ENCODE results near the gene KRCC1.

DNA sequence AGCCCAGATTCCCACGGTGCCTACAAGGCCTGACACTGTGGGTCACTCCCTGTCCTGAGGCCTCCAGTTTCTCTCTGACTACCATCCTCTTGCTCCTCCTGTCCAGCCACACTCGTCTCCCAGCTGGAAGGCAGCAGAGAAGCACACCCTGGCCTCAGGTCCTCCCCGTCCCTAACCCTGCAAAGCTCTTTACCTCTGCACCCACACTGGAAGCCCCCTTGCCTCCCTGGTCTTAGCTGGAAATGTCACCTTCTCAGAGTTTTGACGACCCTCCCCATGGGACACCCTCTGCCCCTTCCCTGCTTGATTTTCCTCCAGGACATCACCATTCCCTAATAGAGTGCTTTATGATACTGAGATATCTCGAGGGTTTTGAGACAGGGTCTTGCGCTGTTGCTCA, 49.8 kb downstream of the KRCC1 start:
- TF ChIP-seq EZH2 (IDR thresholded peaks at IDR 0.05; ENCODE audit: low read depth, unreplicated experiment), result no peak
- TF ChIP-seq, protein P1, sequence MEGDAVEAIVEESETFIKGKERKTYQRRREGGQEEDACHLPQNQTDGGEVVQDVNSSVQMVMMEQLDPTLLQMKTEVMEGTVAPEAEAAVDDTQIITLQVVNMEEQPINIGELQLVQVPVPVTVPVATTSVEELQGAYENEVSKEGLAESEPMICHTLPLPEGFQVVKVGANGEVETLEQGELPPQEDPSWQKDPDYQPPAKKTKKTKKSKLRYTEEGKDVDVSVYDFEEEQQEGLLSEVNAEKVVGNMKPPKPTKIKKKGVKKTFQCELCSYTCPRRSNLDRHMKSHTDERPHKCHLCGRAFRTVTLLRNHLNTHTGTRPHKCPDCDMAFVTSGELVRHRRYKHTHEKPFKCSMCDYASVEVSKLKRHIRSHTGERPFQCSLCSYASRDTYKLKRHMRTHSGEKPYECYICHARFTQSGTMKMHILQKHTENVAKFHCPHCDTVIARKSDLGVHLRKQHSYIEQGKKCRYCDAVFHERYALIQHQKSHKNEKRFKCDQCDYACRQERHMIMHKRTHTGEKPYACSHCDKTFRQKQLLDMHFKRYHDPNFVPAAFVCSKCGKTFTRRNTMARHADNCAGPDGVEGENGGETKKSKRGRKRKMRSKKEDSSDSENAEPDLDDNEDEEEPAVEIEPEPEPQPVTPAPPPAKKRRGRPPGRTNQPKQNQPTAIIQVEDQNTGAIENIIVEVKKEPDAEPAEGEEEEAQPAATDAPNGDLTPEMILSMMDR (conservative IDR thresholded peaks at IDR 0.05; ENCODE audit: low read depth in 2 of 2), result no peak
- TF ChIP-seq POLR2AphosphoS5 (IDR thresholded peaks at IDR 0.05; ENCODE audit: low read depth), result no peak
- TF ChIP-seq NANOG (IDR thresholded peaks at IDR 0.05; ENCODE audit: borderline replicate concordance), result no peak
- TF ChIP-seq EZH2phosphoT487 (IDR thresholded peaks at IDR 0.05; ENCODE audit: unreplicated experiment), result no peak
- no peak for TF ChIP-seq ZNF114 (CRISPR knock-in tag; IDR thresholded peaks at IDR 0.05)
- TF ChIP-seq, protein P2, sequence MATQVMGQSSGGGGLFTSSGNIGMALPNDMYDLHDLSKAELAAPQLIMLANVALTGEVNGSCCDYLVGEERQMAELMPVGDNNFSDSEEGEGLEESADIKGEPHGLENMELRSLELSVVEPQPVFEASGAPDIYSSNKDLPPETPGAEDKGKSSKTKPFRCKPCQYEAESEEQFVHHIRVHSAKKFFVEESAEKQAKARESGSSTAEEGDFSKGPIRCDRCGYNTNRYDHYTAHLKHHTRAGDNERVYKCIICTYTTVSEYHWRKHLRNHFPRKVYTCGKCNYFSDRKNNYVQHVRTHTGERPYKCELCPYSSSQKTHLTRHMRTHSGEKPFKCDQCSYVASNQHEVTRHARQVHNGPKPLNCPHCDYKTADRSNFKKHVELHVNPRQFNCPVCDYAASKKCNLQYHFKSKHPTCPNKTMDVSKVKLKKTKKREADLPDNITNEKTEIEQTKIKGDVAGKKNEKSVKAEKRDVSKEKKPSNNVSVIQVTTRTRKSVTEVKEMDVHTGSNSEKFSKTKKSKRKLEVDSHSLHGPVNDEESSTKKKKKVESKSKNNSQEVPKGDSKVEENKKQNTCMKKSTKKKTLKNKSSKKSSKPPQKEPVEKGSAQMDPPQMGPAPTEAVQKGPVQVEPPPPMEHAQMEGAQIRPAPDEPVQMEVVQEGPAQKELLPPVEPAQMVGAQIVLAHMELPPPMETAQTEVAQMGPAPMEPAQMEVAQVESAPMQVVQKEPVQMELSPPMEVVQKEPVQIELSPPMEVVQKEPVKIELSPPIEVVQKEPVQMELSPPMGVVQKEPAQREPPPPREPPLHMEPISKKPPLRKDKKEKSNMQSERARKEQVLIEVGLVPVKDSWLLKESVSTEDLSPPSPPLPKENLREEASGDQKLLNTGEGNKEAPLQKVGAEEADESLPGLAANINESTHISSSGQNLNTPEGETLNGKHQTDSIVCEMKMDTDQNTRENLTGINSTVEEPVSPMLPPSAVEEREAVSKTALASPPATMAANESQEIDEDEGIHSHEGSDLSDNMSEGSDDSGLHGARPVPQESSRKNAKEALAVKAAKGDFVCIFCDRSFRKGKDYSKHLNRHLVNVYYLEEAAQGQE (IDR thresholded peaks at IDR 0.05; ENCODE audit: unreplicated experiment), result no peak
- no peak for TF ChIP-seq CREB1 (CRISPR knock-in tag; IDR thresholded peaks at IDR 0.05; ENCODE audit: low read depth)
- TF ChIP-seq, protein P3, sequence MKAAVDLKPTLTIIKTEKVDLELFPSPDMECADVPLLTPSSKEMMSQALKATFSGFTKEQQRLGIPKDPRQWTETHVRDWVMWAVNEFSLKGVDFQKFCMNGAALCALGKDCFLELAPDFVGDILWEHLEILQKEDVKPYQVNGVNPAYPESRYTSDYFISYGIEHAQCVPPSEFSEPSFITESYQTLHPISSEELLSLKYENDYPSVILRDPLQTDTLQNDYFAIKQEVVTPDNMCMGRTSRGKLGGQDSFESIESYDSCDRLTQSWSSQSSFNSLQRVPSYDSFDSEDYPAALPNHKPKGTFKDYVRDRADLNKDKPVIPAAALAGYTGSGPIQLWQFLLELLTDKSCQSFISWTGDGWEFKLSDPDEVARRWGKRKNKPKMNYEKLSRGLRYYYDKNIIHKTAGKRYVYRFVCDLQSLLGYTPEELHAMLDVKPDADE (IDR thresholded peaks at IDR 0.05), result no peak
- TF ChIP-seq STAT1 (IDR thresholded peaks at IDR 0.05; ENCODE audit: unreplicated experiment), result no peak
- no peak for TF ChIP-seq JUNB (IDR thresholded peaks at IDR 0.05; ENCODE audit: unreplicated experiment)

Data from GM23338 (cell line).